ENCODE measurements around the gene SPTAN1.

DNA sequence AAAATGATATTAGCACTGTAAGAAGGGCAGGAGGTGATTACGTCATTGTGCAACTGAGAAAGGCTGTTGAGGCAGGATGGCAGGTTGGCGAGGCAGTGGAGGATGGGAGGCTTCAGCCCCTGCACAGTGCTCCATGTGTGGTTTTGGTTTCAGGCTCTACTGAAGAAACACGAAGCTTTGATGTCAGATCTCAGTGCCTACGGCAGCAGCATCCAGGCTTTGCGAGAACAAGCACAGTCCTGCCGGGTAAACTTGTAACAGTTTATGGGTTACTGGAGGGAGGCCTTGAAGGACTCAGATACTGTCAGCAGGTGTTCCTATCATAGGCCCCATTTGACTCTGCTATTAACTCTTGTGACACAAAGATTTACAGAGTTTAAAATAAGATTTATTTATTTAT lies 35.1 kb downstream of the SPTAN1 start:
- TF ChIP-seq POLR2A (IDR thresholded peaks at IDR 0.05; ENCODE audit: low read depth, low read length) = no peak
- no peak for TF ChIP-seq POLR2AphosphoS5 (IDR thresholded peaks at IDR 0.05; ENCODE audit: low read depth, low read length)
- no peak for TF ChIP-seq TAF1 (IDR thresholded peaks at IDR 0.05; ENCODE audit: borderline replicate concordance, low read depth, low read length)

Data from GM12892 (cell line).